ENCODE measurements around the gene GALNT9.

Gene GALNT9

DNA sequence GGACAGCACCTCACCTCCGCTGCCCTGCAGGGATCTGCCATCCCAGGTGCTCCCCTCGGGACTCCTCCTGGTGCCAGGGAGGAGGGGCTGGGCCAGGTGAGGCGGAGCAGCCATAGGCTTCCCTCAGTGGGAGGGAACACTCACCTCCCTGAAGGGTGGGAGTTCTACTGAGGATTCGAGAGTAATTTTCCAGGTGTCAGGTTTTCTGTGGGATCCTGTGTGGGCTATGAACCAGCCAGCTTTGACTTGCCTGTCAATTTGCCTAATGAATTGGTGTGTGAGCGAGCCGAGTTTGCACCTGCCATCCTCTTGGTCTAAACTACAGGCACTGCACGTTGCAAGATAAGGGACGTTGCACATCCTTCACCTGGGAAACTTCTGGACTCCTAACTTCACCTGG is 134.8 kb downstream of the GALNT9 start:
- DNase-seq = no peak

DNA sequence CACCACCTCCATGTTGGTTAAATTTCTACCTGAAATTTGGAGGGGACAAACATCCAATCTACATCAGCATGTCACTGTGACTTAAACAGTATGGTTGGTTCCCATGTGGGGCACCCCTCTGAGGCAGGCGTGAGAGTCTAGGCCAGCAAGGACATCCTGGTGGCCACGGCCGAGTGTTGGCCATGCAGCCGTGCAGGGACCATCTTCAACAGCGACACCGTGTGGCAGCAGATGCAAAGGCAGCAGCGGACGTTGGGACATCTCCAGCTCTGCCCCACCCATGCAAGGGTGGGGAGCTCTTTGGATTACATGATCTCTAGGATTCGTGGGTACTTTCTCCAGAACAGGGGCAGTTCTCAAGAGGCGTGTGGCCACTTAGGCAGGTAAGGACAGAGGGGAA is 135.3 kb downstream of the GALNT9 start:
- DNase-seq = no peak

- DNase-seq = no peak
These were observed 137.5 kb downstream of the GALNT9 start for GRCh38 chr12:132191715-132192553.

DNA sequence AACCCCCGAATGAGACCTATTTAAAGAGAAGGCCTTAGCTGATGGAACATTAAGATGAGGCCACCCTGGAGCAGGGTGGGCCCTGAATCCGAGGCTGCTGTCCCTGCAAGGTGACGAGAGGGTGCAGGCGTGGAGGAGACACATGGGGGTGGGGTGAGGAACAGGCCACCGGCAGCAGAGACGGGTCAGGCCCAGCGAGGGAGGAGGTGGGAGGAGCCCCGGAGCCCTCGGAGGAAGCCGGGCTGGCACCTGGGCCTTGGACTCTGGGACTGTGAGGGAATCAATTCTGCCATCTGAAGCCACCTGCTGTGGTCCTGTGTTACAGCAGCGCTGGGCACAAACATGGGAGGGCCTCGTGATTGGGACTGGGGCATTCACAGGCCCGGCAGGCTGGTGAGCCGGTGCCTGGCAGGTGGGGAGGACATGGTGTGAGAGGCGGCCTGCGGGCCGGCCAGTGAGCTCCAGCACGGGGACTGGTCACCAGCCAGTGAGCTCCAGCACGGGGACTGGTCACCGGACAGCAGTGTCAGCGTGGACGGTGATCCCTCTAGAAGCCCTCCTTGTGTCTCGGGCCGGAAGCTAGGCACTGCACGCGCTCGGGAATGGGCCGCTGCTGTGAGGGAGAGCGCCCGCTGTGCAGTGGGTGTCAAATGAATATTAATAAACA is 138.4 kb downstream of the GALNT9 start:
- no peak for DNase-seq

DNA sequence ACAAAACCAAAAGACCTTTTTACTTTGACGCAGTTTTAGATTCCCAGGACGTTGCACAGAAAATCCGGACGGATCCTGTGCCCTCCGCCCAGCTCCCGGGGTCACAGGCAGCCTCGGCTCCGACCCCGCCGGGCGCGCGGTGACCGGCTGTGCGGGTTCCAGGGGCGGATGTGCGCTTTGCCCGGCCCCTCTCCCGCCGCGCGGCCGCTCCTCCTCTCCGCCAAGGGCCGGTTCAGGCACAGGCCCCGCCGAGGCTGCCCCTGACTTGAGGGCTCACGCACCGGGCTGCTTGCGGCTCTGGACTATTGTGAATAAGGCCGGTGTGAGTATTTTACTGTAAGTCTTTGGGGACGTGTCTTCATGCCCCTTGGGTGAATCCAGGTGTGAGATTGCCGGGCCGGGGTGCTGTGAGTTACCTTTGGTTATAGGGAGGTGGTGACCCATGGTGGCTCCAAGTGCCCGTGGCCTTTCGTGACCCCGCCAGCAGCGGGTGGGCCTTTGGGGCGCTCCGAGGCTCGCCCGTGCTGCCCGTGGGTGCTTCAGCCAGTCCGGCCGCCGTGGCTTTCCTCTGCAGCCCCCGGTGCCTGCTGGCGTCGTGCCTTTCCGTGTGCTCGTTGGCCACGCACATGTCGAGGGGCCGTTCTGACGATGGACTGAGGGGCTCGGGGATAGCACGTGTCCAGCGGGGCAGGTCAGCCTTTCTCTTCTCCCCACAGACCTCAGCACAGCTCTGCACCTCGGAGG is 139.2 kb downstream of the GALNT9 start:
- no peak for DNase-seq

GRCh38 chr12:132189378-132190011 is 139.9 kb downstream of the GALNT9 start:
- DNase-seq = peak; percentile 85

GRCh38 chr12:132188916-132189325 is 140.5 kb downstream of the GALNT9 start:
- no peak for DNase-seq

GRCh38 chr12:132188451-132188901 is 140.9 kb downstream of the GALNT9 start:
- DNase-seq = no peak

DNA sequence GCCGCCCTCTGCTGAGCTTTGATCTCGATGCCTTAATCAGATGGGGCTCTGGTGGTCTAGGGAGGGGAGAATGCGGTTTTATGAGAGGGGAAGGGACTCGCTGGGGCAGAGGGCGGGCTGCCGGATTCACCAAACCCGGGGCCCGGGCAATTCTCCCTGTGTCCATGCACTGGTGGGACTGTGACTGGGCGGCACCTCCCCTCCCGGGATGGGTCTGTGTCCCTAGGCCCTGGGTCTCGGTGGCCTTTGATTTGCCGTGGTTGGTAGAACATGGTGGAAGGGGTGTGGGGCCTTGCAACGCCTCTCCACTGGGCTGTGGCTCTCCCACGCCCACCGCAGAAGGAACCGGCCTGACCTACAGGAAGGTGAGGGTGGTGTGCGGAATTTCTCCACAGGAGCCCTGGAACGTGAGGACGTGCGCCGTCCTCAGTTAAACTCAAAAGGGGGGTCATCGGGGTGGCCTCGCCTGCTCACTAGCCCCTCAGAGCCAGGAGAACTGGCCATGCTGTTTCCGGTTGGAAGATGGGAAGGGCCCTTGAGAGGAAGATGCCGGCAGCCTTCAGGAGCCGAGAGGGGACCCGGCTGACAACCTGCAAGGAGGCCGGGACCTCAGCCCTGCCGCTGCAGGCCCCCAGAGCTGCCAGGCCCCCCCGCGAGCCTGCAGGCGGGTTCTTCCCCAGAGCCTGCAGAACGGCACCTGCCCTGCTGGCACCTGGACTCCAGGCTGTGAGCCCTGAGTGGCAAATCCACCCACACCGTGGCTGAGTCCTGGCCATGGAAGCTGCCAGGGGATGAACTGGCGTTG is 141.5 kb downstream of the GALNT9 start:
- DNase-seq = no peak

DNA sequence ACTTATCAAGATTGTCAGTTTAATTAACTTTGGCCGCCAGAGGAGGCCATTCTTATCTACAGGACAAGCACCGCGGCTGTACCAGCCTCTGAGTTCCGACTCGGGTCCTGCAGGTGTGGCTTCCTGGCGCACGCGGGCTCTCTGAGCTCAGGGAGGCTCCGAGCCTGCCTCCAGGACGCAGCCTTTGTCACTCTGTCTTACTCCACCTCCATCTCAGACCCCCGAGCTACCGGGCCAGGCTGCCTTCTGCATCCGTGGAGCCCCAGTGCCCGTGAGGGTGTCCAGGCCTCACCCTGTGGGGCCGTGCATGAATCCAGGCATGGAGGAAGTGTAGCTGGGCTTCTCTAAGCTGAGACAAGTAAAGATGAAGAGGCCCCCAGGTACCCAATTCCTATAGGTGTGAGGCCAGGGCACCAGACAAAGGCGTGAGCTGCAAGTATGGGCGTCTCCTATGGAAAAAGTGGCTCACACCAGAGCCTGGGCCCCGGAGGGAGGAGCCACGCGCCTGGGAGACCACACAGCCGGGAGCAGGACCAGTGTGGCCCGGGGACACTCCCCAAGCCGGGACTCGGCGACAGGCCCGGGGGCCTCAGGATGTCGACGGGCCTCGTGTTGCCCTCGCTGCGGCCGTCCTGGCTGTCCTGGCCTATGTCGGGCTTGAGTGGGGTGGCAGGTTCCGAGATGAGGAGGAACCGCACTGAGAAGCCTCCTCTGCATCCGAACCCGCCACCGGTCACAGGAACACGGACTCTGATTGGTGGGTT is 142.3 kb downstream of the GALNT9 start:
- DNase-seq = no peak

DNA sequence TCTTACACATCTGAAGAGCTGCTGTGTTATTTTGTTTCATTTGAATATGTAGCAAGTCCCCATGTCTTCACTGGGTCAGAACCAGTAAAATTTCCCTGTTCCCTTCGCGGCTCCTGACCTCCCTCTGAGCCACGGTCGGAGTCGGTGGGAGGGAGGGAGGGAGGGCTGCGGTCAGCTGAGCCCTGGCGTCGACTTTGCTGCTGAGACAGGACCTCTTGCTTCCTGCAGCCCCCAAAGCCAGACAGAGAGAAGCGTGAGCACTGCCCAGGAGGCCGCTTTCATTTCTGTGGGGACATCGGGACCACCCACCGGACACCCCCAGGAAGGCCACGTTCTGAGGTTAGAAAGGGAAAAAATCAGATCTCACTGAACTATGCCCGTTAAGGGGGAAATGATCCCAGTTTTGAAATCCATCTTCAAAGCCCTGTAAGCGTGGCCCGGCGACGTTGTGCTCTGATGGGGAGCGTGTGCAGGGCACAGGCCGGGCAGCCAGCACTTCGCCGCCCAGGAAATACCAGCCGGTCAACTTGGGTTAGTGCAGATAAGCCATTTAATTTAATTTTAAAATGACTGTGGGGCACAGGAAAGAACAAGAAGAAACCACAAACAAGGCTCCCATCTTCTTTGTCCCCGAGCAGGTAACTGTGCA is 143.1 kb downstream of the GALNT9 start:
- DNase-seq = no peak

GRCh38 chr12:132185705-132186104 is 143.7 kb downstream of the GALNT9 start:
- no peak for DNase-seq

DNA sequence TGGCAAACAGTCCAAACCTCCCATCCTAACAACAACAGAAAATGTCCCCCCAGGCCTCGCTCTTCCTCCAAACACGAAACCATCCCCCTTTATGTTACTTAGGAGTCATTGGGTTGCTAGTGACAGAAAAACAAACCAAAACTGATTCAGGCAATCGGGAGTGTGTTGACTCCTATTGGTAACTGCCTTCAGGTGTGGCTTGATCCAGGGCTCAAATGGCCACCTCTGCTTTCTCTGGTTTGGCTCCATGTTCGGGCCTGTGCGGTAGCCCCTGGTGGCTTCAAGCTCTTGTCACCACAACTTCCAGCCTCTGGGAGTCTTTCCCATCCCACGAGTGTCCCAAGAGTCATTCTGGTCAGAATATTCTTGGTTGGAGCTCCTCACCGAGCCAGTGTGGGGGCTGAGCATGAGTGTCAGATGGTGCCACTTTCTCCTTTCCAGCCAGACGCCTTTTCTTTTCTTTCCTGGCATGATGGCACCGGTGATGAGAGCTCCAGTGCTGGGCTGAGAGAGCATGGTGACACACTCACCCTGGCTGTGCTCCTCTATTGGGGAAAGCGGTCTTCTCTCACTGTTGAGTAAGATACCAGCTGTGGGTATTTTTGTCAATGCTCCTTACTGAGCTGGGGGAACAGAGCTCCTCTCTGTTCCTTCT is 146.6 kb downstream of the GALNT9 start:
- no peak for DNase-seq

DNA sequence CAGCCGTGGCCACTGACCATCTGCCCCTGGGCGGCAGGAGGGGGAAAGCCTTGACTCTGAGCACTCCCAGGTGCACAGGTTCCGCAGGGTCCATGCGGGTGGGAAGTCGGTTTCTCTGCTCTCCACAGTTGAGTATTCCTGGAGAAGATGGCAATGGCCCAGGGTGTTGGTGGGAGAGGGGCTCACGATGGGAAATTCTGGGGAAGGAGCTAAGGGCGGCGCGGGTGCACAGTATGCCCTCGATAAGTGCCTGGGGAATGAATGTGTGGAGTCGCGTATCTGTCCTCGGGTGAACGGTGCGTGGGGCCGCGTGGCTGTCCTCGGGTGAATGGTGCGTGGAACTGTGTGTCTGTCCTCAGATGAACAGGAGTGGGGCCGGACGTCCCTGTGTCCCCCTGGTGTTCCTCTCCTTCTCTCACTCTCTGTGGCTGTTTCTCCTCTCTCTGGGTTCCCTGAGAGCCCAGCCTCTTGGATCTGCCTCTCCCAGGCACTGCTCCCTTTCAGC is 147.1 kb downstream of the GALNT9 start:
- DNase-seq = no peak

- DNase-seq = no peak
These were observed 147.7 kb downstream of the GALNT9 start for GRCh38 chr12:132181570-132182200.

DNA sequence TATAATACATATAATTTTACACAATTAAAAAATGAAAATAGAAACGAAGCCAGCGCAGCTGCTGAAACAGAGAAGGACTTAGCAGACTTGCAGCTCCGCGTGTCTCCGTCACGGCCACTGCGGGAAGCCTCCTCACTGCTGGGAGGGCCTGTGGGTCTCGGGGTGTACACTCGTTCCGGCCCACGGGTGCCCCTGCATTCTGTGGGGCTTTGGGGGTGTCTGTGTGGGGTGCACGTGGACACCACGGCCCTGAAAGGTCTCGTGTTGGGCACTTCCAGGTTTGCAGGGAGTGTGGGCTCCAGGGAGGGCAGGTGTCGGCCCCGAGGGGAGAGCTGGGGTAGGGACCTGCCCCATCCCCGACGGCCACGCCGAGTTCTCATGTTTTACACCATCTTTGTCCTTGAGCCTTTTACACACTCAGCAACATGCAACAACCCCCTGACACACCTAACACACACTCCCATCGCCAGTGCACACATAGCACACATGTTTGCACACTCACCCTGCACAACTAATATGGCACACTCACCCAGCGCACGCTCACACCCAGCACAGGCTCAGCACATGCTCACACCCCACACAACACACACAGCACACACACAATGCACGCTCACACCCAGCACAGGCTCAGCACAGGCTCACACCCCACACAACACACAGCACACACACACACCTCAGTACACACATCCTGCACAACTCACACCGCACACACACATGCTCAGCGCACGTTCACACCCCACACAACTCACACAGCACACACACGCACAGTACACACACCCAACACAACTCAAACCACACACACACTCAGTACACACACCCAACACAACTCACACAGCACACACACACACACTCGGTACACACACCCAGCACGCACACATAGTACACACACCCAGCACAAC is 148.5 kb downstream of the GALNT9 start:
- no peak for DNase-seq

DNA sequence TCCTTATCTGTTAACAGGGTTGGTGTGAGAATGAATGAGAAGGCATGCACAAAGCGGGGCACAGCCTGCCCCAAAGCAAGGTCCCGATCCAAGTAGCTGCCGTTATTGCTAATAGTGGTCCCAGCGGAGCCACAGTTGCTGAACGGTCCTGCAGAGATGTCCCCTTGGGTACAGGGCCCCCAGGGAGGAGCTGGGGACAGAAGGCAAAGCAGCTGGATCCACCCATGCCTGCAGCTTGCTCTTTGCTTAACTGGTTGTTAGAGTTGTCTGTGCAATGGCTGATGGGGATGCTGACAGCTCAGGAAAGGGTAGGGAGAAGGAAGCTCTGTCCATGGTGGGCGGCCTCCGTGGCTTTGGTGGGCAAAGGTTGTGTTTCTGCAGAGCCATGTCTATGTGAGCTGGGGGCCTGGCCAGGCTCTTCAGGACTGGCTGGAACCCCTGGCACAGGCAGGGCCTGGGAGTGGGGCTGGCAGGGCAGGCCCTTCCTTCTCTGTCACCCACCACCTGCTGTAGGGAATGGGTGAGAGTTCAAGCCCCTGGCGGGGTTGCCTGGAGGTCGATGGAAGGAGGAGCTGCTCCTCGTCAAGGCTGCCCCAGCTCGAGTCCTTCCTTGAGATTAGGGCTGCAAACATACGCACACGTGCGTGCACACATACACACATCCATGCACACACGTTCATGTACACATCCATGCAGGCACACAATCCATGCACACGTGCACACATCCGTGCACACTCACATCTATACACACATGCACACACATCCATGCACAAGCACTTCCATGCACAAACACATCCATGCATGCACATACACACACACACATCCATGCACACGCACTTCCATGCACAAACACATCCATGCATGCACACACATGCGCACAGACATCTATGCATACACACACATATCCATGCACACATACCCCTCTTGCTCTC is 149.7 kb downstream of the GALNT9 start:
- no peak for DNase-seq

Data from HCEC 1CT (cell line).